Kidney (tissue), 14 donors: ENCODE data around the gene CEP164. TPM values are rescaled to one million over a fixed set of nuclear protein-coding genes. Genes with fewer than 3 reads are reported as not detected.

Experiments
- DNase-seq, 5 donors: peaks; one replicate each; pipeline ENCODE4 v3.0.0-alpha.2; 2013 to 2020
- FAIRE-seq: peaks from 2 replicates; lab custom pipeline; 2012; peaks lifted over from hg19 to GRCh38; lab: Jason Lieb, UNC
- H3K27ac ChIP-seq, 2 donors: one replicate each; pipeline ENCODE4 v1.7.0; 2013; ENCODE audit warnings: low read depth in 2 of 2, low read length in 2 of 2, inconsistent platforms in 1 of 2
- H3K27me3 ChIP-seq: one replicate; pipeline ENCODE4 v1.7.1; 2013; ENCODE audit warnings: low read length, inconsistent platforms; ENCODE audit not compliant: control insufficient read depth, insufficient read depth
- H3K36me3 ChIP-seq, 3 donors: one replicate each; pipeline versions ENCODE4 v1.7.0 to v1.7.1; 2013; ENCODE audit warnings: low read length in 3 of 3, control low read depth in 1 of 3, inconsistent platforms in 1 of 3; ENCODE audit not compliant: insufficient read depth in 3 of 3, control insufficient read depth in 2 of 3
- H3K4me1 ChIP-seq, 3 donors: one replicate each; pipeline versions ENCODE4 v1.7.0 to v1.7.1; 2013; ENCODE audit warnings: low read length in 3 of 3, inconsistent platforms in 1 of 3, low read depth in 1 of 3; ENCODE audit not compliant: control insufficient read depth in 2 of 3, insufficient read depth in 2 of 3
- H3K4me3 ChIP-seq, 3 donors: one replicate each; pipeline versions ENCODE4 v1.7.0 to v1.8.1; 2013; ENCODE audit warnings: low read length in 3 of 3, control low read depth in 1 of 3, inconsistent platforms in 1 of 3
- H3K9ac ChIP-seq, 3 donors: one replicate each; pipeline versions ENCODE4 v1.7.0 to v1.7.1; 2013; ENCODE audit warnings: low read length in 3 of 3, control low read depth in 1 of 3, inconsistent platforms in 1 of 3
- H3K9me3 ChIP-seq, 3 donors: one replicate each; pipeline versions ENCODE4 v1.7.0 to v1.7.1; 2013; ENCODE audit warnings: low read length in 3 of 3, control low read depth in 1 of 3, inconsistent platforms in 1 of 3; ENCODE audit not compliant: control insufficient read depth in 2 of 3, insufficient read depth in 1 of 3
- CTCF ChIP-seq: IDR thresholded peaks from 3 replicates; pipeline ENCODE4 v1.5.1; 2012; ENCODE audit warnings: mild to moderate bottlenecking, moderate library complexity, borderline replicate concordance; ENCODE audit not compliant: insufficient read depth; ENCODE audit errors: extremely low read depth
- intact Hi-C: fragments of 100-400 bp; cut with DNase I; formaldehyde crosslinking; loops from one replicate; pipeline ENCODE4 v1.11.1; 2022
- polyA plus RNA-seq: library from polyadenylated mRNA; stranded (reverse); fragments of 350-450 nt; fragmentation: Illumina TruSeq; extraction: RNeasy Lipid Tissue Mini Kit (QIAGEN cat#74804); gene quantifications from one replicate; pipeline ENCODE4 v1.2.3, GENCODE V29; 2014; ENCODE audit warnings: low read depth, low replicate concordance; ENCODE audit not compliant: insufficient read depth
- total RNA-seq: library from RNA; stranded (reverse); fragmentation: NEBNext Ultra II Directional; extraction: Animal tissue kit (Norgen Biotek cat#: 25700); gene quantifications from one replicate; pipeline ENCODE4 v1.2.1, GENCODE V29; 2021
- donor health status: control.
- donor health status: control.
- donor health status: control.
- donor health status: control.
- donor health status: control.
- donor health status: DM: yes; HTN: yes; CAD: no.
- donor health status: Normal renal cell carcinoma (clear cell type).

The CEP164 gene
- total and polyA plus RNA-seq, 2 donors from 2014 or later: 7.9 to 30.7 TPM

- no peak overlapping the region for H3K4me3 ChIP-seq
- DNase-seq (no peak), FAIRE-seq (no peak)
- TF ChIP-seq CTCF: no peak
- H3K36me3 ChIP-seq: peaks cover 2 to 42% (median 30%) of the 10 kb centered on the region in 3 donors
- no peaks in the 10 kb centered on the region for H3K4me1 ChIP-seq
- H3K27me3 ChIP-seq: no peaks in the 10 kb centered on the region
- H3K9me3 ChIP-seq: no peaks in the 10 kb centered on the region
- intact Hi-C loops: no loop called here
- no peak overlapping the region for H3K9ac ChIP-seq
- no peak overlapping the region for H3K27ac ChIP-seq
These were observed 64.5 kb downstream of the CEP164 start for GRCh38 chr11:117392001-117392690.

- no peaks in the 10 kb centered on the region for H3K27me3 ChIP-seq
- H3K9me3 ChIP-seq: no peaks in the 10 kb centered on the region
- no peak for FAIRE-seq
- H3K9ac ChIP-seq: no peak overlapping the region
- no peak for TF ChIP-seq CTCF
- intact Hi-C loops: no loop called here
- no peak overlapping the region for H3K4me3 ChIP-seq
- H3K36me3 ChIP-seq: peaks cover 0 to 37% (median 30%) of the 10 kb centered on the region in 3 donors
- H3K27ac ChIP-seq: no peak overlapping the region
- no peak for DNase-seq
- no peaks in the 10 kb centered on the region for H3K4me1 ChIP-seq
These were observed 65.3 kb downstream of the CEP164 start for GRCh38 chr11:117392979-117393378.

- intact Hi-C loops: no loop called here
- H3K4me1 ChIP-seq: no peaks in the 10 kb centered on the region
- H3K9ac ChIP-seq: no peak overlapping the region
- H3K27ac ChIP-seq: no peak overlapping the region
- no peak for TF ChIP-seq CTCF
- H3K36me3 ChIP-seq: peaks cover 0 to 44% (median 30%) of the 10 kb centered on the region in 3 donors
- no peaks in the 10 kb centered on the region for H3K9me3 ChIP-seq
- DNase-seq: no peak
- FAIRE-seq: no peak
- no peaks in the 10 kb centered on the region for H3K27me3 ChIP-seq
- no peak overlapping the region for H3K4me3 ChIP-seq
These were observed 66.7 kb downstream of the CEP164 start for GRCh38 chr11:117394221-117394925.
